GM11168 (cell line): ENCODE data around the gene KIRREL1.

Experiments used
- in situ Hi-C: fragments of 300-500 bp; cut with MboI; formaldehyde crosslinking; loops from one replicate; pipeline ENCODE4 v1.12.0; 2022; ENCODE audit warnings: low sequenced_read_pairs; ENCODE audit not compliant: unreplicated experiment

The KIRREL1 gene

DNA sequence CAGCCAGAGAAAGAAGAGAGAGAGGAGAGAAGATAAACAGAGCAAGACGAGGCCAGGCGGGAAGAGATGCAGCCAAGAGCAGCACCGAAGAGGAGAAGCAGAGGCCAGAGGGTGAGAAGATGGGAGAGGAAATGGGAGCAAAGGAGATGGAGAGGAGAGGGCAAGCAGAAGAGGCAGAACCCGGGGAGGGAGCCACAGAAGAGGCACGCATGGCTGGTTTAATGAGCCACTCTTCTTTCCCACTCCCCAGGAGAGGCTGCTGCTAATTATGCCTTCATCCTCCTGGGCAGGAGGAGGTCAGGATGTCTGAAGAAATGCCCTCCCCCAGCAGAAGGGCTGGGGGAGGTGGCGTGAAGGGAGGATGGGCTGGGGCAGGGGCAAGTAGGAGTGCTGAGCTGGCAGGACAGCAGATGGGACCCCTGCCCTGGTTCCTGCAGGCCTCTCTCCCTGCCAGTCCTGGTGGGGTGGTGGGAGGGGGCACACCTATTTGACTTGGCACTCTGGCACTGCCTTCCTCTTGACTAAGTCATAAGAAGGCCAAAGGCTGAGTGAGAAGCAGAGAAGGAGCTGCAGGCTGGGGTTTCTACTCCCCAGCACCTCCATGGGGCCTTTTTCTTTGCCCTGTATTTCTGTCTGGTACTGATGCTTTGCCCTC, 32.3 kb downstream of the KIRREL1 start:
- in situ Hi-C loops, result no loop called here

DNA sequence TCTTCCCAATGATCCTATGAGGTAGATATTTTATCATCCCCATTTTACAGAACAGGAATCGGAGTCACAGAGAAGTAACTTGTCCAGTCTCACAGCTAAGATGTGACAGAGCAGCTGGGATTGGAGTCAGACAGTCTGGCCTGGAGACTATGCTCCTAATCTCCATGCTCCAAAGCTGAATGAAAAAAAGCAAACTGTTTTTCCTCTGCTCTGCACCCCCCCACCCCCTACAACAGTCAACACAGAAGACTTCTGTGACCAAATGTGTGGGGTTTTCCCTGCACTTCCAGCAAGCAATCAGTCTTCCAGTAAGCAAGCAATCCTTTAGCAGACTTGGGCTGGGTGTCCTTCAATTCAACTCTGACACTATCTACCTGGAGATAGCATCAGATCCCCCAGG, 33.2 kb downstream of the KIRREL1 start:
- in situ Hi-C loops, result no loop called here

DNA sequence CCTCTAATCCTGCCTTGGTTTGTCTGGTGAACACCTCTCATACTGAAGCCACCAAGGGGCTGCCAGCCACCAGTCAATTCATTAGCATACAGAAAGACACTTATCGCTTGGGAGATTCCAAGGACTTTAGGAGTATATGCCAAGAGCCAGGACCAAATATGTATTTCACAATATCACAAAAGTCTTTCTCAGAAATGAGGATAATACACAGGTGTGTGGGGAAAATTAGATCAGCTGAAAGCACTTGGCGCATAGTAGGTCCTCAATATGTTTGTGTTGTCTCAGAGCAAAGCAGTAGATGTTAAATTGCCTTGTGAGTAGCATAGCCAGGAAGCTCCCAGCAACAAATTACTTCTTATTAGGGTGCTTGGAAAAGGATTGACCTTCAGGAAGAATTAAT, 34.1 kb downstream of the KIRREL1 start:
- in situ Hi-C loops, result no loop called here

DNA sequence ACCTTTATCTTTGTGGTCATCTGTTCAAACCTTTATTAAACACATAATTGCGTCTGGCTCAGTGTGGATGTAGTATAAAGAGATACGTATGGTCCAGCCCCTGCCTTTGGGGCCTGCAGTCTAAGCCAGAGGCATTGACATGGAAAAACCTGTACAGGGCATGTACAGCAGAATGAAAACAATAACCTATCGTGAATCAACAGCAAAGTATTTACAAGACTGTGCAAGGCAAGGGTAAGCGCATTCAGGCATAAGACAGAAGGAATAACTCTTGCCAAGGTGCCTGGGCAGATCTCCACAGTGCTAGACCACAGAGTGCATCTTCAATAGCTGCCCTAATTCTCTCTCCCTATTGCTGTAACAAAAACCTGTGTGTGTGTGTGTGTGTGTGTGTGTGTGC, 35.5 kb downstream of the KIRREL1 start:
- in situ Hi-C loops, result no loop called here

DNA sequence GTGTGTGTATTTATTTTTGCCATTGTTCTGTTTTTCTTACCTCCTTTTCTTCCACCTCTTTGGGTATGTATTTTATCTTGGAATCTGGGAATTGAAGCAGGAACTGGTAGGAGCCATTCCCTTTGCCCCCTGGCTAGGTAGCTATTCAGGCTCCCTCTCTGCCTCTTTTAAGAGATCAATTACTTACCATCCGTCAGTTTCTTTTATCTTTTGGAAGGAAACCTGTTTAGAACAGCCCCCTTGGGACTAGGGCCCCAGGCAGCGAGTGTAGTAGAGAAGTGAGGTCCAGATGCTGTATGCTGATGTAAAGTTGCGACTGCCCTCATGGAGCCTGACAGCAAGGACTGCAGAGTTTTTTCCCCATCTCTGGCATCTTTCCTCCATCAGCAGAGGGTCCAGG, 41.6 kb downstream of the KIRREL1 start:
- in situ Hi-C loops, result no loop called here

DNA sequence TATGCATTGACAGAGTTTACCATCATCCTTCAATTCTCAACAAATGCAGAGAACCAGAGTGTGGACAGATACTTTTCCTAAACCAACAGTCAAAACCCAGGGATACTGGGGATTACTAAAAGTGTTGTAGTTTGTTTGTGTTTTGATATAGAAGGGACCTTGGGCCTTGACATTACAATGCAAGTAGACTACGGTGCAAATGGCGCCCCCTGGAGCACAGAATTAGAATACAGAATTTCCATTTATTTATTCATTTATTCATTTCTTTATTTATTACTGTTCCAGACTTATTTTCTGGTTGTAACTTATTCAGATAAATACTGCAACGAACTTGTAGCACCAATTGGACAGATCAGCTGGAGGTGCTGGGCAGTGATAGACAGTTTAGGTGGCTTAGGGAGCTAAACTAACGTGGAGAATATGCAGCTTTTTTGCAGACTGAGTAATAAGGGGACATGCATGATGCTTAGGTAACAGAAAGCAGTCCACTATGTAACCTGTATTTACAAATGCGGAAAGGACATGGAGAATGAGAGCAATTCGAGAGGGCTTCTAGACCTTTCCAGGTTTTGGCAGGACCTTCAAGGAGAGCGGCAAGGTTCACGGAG, 42.6 kb downstream of the KIRREL1 start:
- in situ Hi-C loops, result no loop called here

DNA sequence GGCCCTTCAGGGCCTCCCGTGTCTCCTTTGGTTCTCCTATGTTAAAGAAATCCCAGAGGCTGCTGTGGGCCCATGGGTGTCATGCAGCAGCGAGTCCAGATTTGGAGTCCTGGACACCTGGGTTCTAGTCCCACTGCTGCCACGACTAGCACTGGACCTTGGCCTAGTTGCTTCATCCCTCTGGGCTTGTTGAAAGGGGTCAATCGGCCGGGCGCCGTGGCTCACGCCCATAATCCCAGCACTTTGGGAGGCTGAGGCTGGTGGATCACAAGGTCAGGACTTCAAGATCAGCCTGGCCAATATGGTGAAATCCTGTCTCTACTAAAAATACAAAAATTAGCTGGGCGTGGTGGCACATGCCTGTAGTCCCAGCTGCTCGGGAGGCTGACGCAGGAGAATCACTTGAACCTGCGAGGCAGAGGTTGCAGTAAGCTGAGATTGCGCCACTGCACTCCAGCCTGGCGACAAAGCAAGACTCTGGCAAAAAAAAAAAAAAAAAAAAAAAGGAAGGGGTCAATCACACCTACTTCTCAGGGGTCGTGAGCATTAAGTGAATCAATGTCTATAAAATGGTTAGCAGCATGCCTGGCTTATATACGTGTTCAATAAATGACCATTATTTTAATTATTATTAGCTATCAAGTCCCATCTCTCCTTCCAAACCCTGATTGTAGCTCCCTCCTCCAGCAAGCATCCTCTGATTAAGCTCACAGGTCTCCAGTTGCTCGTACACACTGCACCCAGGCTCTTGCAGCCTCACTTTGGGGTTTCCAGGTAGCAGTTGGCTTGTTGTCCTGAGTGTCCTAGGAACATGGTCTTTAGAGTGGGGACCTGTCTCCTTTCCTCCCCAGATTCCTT, 43.8 kb downstream of the KIRREL1 start:
- in situ Hi-C loops, result no loop called here

DNA sequence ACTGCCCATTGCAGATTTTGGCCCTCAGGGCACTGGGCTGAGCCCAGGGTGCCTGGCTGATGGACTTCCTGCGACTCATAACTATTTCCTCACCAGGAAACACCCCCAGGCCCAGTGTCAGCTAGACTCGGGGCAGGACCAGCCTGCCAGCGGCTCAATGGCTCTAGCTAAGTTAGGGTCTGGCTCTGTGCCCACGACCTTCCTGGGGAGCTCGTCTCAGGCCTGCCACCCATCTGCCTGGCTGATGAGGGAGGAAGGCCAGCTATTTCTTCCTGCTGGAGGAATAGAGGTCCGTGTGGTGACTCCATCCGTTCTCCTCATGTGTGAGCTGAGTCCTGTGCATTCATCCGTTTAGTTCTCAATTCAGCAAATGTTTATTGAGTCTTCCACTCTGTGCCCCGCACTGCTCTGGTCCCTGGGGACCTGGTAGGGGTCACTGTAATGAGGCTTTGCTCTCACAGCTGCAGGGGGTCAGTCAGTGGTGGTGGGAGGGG, 44.5 kb downstream of the KIRREL1 start:
- in situ Hi-C loops, result no loop called here

DNA sequence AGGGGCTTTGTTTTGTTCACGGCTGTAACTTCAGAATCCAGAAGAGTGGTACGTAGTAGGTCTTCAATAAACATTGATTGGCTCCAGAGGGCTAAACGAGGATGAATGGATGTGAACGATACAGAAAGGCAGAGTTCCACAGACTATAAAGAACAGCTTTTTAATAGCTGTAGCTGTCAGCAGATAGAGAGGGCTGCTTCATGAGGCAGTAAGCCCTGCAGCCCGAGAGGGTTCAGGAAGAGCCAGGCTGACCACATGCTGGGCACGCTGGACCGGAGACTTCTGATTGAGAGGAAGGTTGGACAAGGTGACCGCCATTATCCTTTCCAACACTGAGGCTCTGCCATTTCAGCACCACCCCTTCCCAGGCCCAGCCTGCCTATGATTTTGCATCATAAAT, 45.3 kb downstream of the KIRREL1 start:
- in situ Hi-C loops, result no loop called here

DNA sequence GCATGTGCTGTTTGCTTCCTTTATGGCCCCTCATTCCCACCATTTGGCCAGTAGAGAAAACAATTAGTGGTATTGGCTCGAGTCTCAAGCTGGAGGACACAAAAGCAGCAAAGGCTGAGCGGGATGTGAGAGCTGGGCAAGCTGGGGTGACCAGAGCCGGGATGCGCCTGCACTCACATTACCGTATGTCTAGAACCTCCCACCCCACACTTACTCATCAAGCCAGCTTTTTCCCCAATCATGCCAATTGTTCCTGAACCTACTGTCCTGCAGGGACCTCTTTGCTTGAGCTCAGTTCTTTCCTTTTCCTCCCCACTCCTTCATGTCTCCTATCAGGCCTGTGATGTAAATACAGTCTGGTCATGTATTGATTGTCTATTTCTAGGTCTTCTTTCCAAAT, 45.9 kb downstream of the KIRREL1 start:
- in situ Hi-C loops, result no loop called here

DNA sequence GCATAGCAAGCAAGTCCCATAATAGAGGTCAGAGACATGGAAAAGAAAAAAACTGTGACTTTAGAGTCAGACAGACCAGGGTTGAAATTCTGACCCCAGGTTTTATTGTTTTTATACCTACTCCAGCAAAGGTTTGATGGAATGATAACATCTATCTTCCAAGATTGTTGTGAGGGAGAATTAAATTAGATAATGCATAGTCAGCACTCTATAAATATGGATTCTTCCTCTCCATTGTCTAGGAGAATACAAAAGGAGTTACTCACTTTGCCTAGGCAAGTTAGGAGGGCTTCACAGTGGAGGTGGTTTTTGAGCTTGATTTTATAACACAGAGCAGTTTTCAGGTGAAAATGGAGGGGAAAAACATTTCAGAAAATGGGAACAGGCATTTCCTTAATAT, 46.9 kb downstream of the KIRREL1 start:
- in situ Hi-C loops, result no loop called here

DNA sequence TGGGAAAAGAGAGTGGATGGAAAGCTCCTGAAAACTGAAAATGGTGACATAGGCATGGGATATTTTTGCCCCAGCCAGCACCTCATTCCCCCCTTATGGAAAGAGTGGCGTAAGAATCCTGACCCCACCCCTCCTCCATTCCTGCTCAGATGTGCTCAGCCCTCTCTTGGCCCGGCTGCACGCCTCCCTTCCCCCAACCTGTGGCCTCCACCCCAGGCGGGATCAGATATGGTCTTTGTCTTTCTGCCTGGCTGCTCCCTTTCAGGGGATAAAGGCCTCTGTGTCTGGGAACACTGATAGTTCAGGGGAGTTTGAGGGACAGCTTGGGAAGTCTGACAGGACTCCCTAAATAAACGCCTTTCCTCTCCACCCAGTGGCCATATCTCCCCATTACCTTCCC, 49.8 kb downstream of the KIRREL1 start:
- in situ Hi-C loops, result no loop called here

DNA sequence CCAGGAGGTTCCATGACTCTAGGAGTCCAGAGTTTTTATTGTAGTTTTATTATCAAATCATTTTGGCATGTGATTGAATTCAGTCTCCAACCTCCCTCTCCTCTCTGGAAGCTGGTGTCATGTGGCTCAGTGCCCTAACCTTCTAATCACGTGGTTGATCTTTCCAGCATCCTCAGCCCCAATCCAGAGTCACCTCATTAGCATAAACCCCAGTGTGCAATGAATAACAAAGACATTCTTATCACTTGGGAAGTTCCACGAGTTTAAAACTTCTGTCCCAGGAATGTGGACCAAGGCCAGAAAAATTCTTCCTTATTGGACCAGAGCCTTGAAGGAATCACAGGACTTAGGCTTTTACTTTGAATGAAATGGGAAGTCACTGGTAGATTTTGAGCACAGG, 52.2 kb downstream of the KIRREL1 start:
- in situ Hi-C loops, result no loop called here

DNA sequence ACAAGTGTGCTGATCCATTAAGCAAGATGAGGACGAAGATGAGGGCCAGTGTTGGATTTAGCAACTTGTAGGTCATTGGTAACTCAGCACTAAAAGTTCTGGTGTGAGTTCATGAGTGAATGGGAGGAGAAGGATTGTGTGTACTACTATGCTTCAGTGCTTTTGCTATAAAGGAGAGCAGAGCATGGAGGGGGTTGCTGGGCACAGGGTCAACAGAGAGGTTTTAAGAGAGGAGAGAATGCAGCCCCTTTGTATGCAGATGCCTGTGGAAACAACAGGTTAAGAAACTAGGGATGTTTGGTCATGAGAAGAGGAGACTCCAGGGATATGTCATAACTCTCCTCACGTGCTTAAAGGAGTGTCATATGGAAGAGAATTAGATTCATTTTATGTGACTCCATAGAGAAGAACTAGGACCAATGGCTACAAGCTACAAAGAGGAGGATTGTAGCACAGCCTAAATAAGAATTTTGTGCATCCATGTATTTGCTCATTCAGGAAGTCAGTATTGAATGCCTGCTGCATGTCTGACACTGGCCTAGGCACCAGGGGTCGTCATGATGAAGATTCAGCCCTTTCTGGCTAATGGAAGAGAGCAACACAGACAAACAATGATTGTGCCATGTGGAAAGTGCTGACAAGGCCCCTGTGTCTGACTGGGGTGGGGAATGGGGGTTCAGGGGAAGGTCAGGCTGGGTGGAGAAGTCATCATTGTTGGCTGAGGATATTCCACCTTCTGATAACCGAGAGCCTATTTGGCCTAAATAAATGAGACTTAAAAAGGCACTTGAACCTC, 53.5 kb downstream of the KIRREL1 start:
- in situ Hi-C loops, result no loop called here

DNA sequence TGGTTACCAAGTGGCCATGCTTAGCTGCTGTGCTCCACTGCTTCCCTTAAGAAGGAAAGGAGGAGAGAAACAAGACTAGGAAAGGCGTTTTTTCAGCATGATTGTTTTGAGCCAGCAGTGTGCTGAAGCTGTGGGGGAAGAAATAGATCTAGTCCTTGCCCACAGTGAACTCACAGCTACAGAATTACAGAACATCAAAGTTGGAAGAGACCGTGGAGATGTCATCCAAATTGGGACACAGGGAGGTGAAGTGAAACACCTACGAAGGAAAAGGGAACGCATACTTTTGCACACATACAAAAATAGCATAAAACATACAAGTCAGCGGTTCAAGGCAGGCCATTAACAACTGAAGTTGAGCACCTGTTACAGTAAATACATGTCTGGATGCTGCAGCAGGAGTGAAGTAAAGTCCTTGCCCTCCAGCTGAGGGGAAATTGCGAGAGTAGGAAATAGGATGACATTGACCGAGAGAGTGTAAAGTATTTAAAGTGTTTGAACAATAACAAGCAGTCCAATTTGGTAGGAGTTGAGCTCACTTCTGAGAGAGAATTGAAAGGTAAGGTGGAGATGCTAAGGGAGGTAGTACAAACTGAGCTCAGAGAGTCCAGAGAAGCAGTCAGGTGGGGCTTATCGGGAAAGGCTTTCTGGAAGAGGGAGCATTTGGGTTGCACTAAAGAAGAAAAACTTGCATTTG, 55.1 kb downstream of the KIRREL1 start:
- in situ Hi-C loops, result no loop called here

DNA sequence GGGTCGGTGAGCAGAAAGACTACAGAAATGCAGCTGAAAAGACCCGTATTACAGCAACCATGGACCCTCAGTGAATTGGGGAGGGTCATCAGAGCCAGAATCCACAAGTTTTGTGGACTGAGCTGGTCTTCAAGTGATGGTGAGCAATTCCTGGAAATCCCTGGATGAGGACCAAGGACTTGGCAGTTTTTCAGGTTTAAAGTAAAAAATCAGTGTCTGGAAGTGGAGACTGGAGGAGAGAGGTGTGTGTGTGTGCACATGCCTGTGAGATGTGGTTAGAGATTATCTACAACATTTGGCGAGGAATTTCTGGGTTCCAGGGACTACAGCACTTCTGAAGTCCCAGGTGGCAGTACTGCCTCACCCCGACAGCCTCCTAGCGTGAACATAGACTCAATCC, 56.4 kb downstream of the KIRREL1 start:
- in situ Hi-C loops, result no loop called here

DNA sequence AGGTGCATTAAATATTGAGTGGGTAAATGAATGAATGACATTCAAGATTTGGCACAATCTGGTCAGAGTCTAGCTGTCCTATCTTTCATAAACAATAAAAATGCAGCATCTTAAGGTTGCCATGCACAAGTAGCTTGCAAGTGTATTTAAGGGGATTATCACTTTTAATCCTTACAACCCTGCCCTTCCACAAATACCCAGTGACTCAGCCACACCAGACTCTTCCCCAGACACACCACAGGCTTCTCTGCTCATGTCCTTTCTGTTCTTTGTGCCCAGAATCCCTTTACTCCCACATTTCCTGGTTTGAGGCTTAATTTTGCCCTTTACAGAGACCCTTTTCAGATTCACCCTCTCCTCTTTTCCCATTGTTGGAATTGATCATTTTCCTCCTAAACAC, 59.8 kb downstream of the KIRREL1 start:
- in situ Hi-C loops, result no loop called here

DNA sequence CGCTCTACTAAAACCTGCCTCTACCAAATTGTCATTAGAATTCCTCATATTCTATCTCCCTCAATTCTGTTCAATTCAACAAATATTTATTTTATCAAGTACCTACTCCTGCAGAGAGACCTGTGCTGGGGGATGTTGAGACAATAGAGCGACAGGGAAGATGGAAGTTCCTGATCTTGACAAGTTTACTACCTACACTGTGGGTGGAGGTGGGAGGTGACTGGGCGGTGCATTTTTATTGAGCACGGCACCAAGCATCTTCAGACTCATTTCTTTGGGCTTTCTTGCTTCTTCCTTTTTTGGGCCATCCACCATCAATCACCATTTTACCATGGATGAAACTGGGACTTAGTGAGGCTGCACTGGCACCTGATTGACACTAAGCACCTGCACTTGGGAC, 61.3 kb downstream of the KIRREL1 start:
- in situ Hi-C loops, result no loop called here

DNA sequence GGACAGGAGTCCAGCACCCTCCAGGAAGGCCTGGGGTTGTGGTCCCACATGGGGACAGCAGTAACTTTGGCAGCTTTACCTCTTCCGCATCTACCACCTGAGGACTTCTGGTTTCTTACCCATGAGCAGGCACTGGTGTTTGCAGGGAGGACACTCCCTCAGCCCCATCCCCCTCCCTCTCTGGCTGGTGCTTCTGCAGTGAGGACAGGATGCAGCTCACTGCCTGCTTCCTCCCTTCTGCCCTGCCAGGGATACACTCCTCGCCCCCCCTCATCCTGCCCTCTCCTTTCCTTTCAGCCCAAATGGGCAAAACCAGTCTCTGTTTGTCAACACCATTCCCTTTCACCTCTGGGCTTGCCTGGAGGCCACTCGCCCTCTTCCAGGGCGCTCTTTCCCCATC, 62.4 kb downstream of the KIRREL1 start:
- in situ Hi-C loops, result no loop called here

DNA sequence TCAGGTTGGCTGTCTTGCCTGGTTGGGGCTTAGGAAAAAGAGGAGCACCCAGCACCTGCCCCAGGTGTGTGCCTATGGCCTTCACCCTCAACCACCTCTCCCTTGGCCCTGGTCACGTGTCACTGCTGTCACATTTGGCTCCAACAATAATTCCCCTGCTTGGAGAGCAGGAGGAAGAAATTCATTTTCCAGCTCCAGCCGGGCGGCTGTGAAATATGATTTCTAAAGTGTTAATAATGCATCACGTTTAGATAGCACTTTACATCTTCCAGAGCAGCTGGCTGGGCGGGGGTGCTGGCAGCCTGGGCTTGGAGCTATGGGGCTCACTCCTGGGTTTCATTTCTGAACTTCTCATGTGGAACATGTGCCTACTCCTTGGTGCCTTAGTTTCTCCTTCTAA, 63.1 kb downstream of the KIRREL1 start:
- in situ Hi-C loops, result no loop called here
